OCI-M1 (cell line): ENCODE data around the gene F7.
"Not testable (repeated sequence)": the region's sequence is repeated elsewhere in the genome, so short reads cannot be mapped to it uniquely, and the experiment has no call there.

Source experiments
- DNase-seq: peaks from one replicate; lab custom pipeline; 2025; lab: John Stamatoyannopoulos, UW

The F7 gene

DNA sequence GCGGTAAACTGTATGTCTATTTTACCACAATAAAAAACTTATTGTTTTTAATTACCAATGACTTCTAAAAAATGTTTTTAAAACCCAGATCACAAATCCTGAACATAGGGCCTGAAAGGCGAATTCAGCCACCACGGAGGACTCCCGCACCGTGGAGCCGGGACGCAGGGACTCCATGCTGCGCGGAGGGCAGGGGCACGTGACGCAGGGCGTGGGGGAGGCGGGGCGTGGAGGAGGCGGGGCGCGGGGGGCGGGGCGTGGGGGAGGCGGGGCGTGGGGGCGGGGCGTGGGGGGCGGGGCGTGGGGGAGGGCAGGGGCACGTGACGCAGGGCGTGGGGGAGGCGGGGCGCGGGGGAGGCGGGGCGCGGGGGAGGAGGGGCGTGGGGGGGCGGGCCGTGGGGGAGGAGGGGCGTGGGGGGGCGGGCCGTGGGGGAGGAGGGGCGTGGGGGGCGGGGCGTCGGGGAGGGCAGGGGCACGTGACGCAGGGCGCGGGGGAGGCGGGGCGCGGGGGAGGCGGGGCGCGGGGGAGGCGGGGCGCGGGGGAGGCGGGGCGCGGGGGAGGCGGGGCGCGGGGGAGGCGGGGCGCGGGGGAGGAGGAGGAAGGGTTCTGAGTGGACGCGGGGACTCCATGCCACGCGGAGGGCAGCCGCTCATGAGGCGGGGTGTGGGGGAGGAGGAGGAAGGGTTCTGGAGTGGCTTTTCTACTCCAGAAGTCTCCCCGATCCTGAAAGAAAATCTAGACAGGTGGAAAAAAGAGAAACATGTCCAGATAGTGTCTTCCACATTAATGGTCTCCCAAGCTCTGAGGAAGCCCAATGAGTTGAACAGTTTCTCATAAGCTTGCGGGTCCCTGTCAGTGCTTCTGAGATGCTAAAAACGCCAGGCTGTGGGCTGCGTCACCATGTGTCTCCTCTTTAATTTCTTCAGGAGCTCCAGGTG lies 48.5 kb downstream of the F7 start:
- peak; percentile 70 for DNase-seq

DNA sequence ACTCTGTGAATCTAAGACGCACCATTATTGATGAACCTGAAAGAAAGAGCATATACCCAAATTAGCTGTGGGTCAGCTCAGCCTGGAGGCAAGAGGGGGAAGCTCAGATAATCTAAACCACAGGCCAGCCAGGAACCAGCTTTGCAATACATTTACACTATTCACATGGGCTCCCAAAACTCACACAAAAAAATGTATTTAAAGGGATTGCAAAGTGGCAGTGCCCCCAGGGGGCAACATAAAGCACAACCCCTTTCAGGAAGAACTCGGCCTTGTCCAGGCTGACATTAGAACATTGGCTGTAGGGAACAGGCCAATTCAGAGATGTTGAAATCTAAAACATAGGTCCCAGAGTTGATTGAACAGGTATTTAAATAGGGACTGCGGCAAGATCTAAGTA lies 49.6 kb downstream of the F7 start:
- DNase-seq, result peak; percentile 63

DNA sequence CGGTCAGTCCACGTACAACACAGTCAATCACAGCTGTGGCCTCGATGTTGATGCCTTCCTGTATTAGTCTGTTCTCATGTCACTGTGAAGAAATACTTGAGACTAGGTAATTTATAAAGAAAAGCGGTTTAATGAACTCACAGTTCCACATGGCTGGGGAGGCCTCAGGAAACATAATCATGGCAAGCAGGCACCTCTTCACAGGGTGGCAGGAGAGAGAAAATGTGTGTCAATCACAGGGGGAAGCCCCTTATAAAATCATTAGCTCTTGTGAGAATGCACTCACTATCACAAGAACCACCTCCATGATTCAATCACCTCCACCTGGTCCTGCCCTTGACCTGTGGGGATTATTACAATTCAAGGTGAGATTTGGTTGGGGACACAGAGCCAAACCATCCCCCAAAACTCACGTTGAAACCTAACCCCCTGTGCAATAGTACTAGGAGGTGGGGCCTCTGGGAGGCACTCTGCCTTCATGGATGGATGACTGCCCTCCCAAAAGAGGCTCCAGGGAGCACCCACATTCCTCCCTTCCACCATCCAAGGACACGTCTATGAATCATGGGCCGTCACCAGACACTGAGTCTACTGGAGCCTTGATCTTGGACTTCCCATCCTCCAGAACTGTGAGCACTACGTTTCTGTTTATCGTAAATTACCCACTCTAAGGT lies 50.5 kb downstream of the F7 start:
- no peak for DNase-seq

DNA sequence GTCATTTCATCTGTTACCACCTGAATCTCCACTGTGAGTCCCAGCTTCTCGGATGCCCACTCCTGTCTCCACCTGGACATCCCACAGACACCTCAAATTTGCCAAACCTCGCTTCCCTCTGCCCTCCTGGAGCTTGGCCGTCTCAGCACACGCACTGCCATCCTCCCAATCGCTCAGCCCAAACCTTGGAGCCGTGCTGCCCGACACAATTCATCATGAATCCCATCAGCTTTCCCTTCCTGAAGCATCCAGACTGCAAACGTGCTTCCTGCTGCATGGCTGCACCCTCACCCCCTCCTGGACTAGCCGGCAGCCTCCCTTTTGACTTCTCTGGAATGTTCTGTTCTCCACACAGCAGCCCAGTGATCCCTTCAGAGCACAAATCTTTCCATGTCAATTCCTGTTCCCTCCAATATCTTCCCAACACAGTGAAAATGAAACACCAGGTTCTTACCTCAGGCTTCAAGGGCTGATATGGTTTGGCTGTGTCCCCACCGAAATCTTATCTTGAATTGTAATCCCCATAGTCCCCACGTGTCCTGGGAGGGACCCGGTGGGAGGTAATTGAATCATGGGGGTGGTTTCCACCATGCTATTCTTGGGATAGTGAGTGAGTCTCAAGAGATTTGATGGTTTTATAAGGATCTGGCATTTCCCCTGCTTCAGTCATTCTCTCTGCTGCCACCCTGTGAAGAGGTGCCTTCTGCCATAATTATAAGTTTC lies 51.8 kb downstream of the F7 start:
- peak; percentile 43 for DNase-seq

DNA sequence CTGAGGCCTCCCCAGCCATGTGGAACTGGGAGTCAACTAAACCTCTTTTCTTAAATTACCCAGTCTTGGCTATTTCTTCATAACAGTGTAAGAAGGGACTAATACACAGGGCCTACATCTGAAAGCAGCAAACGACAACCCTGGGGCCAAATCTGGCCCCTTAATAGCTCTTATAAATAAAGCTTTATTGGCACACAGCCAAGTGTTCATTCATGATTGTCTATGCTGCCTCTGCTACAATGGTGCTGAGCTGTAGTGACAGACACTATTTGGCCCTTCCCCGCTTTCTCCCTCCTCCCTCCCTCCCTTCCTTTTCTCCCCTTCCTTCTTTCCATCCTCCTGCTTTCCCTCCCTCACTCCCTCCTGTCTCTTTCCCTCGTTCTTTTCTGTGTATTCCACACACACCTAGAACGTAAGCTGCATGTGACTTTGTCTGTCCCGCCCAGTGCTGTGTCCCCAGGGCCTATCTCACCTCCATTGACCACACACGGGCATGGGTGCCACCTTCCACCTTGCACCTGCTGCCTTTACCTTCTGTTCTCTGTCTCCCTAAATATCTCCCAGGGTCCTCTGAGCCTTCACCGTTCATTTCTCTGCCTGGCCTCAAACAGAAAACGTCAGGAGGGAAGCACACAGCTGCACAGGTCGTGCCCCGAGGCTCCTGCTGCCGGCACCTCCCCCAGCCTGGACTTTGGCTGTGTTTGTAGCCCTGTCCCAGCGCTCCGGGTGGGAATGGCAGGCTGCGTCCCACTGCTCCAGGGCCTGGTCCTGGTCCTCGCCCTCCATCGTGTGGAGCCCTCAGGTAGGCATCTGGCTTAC lies 52.5 kb downstream of the F7 start, which contains the start of gene PROZ:
TSS of gene PROZ (plus strand) at position 720 of the 819 bp plus-strand sequence. CDS start at position 733, 13 bp downstream.
- DNase-seq, result no peak

DNA sequence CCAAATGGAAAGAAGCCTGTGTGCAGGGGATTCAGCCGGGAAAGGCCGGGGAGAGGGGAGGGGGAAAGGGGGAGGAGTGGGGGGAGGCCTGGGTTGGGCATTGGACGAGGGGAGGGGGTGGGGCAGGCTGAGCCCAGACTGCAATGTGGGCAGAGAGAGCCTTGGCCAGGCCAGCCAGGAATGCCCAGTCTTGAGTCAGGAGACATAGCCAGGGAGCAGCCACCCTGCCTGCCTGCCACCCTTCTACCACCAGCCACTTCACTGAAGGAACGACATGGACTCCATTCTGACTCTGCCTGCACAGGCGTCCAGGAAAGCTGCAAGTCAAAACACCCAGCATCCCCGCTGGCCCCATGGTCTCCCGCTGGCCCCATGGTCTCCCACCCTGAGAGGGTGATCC lies 53.4 kb downstream of the F7 start:
- DNase-seq, result no peak

DNA sequence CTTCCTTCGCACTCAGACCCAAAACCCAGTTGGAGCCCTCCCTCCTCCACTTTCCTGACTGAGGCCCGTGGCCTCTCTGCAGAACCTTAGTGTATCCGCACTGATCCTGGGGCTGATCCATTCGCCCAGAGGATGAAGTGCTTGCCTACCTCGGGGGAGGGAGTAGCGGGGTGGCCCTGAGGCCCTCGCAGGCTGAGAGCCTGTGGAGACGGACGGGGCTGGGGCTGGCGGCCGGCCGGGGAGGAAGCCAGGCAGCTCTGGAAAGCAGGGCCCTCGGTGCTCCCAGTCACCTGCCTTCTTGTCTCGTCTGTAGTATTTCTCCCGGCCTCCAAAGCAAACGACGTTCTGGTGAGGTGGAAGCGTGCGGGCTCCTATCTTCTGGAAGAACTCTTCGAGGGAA lies 54.1 kb downstream of the F7 start:
- DNase-seq, result no peak

DNA sequence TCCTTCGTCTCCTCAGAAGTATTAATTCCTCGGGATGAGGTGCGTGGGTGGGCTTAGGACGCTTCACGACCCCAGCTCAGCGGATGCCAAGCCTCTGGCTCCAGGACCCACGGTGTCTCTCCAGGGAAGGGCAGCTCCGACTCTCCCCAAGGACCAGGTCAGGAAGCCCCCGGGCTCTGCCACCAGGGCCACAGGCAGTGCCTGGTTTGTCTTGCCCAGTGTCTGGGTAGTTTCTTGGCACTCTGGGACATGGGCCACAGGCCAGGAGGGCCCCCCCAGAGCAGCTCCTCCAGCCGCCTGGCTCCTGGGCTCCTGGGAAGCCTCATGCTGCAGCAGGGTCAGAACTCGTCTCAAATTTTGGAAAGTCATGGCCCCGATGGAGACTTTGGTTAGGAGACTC lies 55.4 kb downstream of the F7 start:
- no peak for DNase-seq

DNA sequence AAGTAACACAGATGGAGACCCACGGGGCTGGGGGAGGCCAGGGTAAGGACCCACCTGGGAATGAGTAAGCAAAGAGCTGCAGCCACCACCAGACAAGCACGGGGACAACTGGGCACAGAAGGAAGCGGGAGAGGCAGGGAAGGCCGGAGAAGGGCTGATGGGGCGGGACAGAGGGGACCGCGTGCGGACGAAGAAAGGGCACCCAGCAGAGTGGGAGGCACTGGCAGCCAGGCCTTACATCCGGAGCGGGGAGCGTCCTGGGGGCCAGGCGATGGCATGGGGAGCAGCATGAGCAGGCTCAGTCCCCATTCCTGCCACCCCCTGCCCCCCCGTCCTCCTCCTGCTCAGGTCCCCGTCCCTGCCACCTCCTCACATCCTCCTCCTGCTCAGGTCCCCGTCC lies 55.8 kb downstream of the F7 start:
- DNase-seq, result no peak

DNA sequence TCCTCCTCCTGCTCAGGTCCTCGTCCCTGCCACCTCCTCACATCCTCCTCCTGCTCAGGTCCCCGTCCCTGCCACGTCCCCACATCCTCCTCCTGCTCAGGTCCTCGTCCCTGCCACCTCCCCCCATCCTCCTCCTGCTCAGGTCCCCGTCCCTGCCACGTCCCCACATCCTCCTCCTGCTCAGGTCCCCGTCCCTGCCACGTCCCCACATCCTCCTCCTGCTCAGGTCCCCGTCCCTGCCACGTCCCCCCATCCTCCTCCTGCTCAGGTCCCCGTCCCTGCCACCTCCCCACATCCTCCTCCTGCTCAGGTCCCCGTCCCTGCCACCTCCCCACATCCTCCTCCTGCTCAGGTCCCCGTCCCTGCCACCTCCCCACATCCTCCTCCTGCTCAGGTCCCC lies 56.4 kb downstream of the F7 start:
- not testable (repeated sequence) for DNase-seq

DNA sequence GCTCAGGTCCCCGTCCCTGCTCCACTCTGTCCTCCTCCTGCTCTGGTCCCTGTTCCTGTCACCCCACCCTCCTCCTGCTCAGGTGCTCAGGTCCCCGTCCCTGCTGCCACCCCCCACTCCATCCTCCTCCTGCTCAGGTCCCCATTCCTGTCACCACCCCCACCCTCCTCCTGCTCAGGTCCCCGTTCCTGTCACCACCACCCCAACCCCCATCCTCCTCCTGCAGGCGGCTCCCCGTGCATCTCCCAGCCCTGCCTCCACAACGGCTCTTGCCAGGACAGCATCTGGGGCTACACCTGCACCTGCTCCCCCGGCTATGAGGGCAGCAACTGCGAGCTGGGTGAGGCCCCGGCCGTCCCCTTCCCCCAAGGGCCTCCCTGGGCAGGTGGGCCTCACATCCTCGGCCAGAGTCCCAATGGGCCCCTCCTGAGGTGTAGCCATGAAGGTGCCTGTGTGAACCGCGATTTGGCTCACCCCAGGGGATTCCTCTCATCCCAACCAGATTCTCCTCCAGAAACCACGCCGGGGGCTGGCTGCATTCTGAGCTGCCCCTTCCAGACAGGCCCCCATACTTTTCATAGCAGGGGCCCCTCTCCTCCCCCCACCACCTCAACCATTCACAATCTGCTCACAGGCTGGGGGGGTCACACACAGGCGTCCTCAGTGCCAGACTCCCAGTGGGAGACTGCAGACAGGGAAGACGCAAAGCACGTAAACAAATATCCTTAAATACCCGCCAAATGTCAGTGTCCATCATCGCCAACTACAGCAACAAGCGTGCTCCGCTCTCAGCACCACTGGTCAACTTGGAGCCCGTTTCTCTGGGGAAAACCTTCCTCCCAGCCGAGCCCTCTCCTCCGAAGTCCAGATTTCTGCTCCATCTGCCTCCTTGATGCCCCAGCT lies 57.4 kb downstream of the F7 start:
- DNase-seq, result no peak

DNA sequence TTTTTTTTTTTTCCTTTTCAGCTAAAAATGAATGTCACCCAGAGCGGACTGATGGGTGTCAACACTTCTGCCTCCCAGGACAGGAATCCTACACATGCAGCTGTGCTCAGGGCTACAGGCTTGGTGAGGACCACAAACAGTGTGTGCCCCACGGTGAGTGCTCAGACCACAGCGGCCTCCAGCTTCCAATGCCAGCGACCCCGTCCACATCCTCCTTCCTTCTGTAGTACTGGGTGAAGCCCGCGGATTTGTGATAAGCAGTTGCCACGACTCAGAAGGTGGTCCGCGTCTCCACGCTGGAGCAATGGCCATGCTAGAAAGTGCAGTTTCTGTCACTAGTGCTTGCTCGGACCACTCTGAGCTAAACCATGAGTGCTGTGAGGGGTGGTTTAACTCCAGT lies 58.9 kb downstream of the F7 start:
- DNase-seq, result no peak

DNA sequence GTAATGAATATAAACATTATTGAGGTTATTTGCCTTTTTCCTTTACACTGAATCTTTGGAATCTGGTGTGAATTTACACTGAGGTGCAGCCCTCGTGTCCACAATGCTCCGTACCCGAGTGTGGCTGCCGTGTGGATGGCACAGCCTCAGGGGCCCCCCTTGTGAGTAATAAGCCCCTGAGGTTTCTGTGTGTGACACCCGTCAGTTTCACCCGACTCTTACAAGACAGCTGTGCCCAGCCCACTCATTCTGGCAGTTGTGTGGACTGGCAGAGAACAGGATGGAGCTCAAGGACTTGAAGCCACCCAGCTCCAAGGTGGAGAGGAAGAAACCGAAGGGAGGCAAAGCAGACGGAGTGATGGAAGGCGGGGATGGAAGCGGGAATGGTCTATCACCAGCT lies 60.7 kb downstream of the F7 start:
- no peak for DNase-seq

DNA sequence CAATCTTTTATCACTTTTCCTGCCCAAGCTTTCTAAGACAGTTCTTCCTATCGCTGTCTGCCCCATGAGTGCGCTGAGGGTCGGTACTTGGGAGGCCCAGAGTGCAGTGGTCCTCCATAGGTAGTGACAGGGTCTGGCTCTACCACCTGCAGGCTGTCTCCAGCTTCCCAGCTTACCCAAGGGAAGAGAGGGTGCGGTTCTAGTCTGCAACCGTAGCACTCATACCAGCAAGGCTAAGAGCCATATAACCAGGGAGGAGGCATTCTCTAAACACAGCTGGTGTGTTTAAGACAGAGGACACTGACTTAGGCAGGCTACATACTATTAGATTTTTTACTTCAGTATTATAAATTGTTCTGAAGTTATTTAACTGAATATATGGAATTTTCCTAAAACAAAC lies 61.1 kb downstream of the F7 start:
- DNase-seq, result no peak

DNA sequence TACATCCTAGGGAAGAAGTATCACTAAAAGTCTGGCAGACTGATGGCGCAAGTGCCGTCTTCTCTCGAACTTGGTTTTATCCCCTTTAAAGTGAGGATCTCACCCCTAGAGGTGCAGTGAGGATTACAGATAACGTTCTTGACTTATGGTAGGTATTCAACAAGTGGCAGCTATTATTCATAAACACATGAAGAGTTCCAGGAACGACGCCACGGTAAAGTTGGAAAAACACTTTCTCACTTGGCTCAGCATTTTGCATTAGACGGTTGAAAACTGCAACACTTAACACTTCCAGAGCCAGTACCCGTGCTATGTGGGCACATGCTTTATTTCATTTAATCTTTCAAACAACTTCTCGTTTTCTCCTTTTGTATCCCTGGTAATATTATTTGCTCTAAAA lies 61.6 kb downstream of the F7 start:
- no peak for DNase-seq

DNA sequence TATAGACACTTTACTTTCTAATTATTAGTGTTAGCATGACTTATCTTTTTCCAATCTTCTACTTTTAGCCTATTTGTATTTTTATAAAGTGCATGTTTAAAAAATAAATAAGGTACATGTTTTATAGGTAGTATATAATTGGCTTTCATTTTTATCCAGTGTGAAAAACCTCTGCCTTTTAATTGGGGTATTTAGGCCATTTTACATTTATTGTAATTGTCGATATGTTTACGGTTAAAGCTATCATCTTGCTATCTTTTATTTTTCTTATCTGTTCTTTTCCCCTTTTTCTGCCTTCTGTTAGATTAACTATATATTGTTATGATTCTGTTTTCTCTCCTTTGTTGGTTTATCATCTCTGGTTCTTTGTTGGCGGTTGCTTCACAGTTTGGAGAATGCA lies 62.0 kb downstream of the F7 start:
- DNase-seq, result no peak

DNA sequence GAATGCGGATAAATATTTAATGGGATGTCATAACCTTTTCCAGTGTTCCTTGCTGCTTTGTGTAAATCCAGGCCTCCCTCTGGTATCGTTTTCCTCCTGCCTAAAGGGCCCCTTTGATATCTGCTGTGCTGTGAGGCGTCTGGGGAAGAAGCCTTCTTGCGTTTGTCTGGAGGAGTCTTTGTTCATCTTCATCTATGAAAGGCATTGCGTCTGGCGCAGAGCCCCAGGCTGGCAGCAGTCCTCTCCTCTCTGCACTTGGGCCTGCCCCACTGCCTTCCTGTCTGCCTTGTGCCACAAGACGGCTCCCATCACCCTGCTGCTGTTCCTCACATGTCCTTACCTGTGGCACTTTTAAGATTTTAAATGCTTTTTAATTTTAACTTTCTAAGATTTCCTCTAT lies 62.6 kb downstream of the F7 start:
- no peak for DNase-seq

DNA sequence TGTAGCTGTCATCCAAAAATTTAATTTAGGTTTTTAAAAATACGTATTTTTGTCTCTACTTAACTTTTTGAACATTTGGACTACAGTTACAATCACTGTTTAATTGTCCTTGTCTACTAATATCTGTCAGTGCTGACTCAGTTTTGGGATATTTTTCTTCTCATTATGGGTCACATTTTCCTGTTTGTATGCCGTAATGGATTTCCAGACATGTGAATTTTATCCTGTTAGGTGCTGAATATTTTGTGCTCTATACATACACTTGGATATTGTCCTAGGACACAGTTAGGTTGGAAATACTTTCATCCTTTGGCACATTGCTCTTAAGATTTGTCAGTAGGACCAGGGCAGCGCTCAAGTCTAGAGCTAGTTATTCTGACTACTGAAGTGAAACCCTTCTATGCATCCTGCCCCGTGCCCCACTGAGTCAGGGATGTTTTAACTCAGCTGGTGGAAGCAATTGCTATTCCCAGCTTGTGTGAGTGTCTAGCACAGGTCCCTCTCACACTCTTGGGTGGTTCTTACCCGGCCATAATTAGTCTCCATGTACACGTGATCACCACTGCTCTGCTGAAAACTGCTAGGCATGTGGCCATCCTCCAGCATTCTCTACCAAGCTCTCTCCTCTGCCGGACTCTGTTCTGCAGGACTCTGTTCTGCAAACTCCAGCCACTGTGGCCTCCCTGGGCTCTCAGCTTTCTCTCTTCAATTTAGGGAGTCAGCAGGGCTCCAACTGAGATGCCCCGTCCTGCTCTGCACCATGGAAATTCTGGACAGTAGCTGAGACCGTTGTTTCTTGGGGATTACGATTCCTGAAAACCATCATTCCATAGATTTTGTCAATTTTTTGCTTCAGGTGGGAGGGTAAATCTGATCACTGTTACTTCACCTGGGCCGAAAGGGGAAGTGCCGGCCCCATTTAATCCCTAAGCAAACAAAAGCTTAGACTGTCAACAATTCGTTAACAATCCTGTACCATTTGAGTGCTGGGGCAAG lies 64.0 kb downstream of the F7 start:
- no peak for DNase-seq
